ENCODE results near the gene GOLGA7B.

The GOLGA7B gene

GRCh38 chr10:97892939-97893338 lies 43.3 kb downstream of the GOLGA7B start:
- H3K4me3 ChIP-seq (ENCODE audit: low read length) = no peak overlapping the region
- H3K27ac ChIP-seq (ENCODE audit: low read depth, low read length) = no peak overlapping the region
- H3K36me3 ChIP-seq (ENCODE audit: control insufficient read depth, low read length) = no peaks in the 10 kb centered on the region
- no peak overlapping the region for H3K4me2 ChIP-seq (ENCODE audit: low read length)
- TF ChIP-seq CTCF (IDR thresholded peaks at IDR 0.05; ENCODE audit: low read depth, low read length, poor library complexity, severe bottlenecking) = no peak
- TF ChIP-seq EZH2phosphoT487 (IDR thresholded peaks at IDR 0.05; ENCODE audit: borderline replicate concordance, low read length) = no peak
- H3K4me1 ChIP-seq (ENCODE audit: control insufficient read depth, low read length) = no peaks in the 10 kb centered on the region
- H3K79me2 ChIP-seq (ENCODE audit: control insufficient read depth, low read length) = no peaks in the 10 kb centered on the region
- H3F3A ChIP-seq (ENCODE audit: control insufficient read depth, insufficient read depth) = no peaks in the 10 kb centered on the region
- H3K9me3 ChIP-seq (ENCODE audit: control insufficient read depth, insufficient read depth, low read length) = no peaks in the 10 kb centered on the region
- no peaks in the 10 kb centered on the region for H3K9me2 ChIP-seq (replicated peaks; ENCODE audit: control insufficient read depth, low read length)
- no peaks in the 10 kb centered on the region for H3K27me3 ChIP-seq (ENCODE audit: control insufficient read depth, low read length)
- H4K20me1 ChIP-seq (ENCODE audit: control insufficient read depth, insufficient read depth, low read depth, low read length) = no peaks in the 10 kb centered on the region

- Histone ChIP-seq H3K4me1 (ENCODE audit: control insufficient read depth, low read length) (no peaks in the 10 kb centered on the region), H3K4me2 (ENCODE audit: low read length) (no peak overlapping the region), H3K9me2 (replicated peaks; ENCODE audit: control insufficient read depth, low read length) (no peaks in the 10 kb centered on the region), H3K36me3 (ENCODE audit: control insufficient read depth, low read length) (no peaks in the 10 kb centered on the region), H3K4me3 (ENCODE audit: low read length) (no peak overlapping the region), H4K20me1 (ENCODE audit: control insufficient read depth, insufficient read depth, low read depth, low read length) (no peaks in the 10 kb centered on the region), H3K27ac (ENCODE audit: low read depth, low read length) (no peak overlapping the region), H3F3A (ENCODE audit: control insufficient read depth, insufficient read depth) (no peaks in the 10 kb centered on the region), H3K9me3 (ENCODE audit: control insufficient read depth, insufficient read depth, low read length) (no peaks in the 10 kb centered on the region), H3K27me3 (ENCODE audit: control insufficient read depth, low read length) (no peaks in the 10 kb centered on the region), H3K79me2 (ENCODE audit: control insufficient read depth, low read length) (no peaks in the 10 kb centered on the region)
- TF ChIP-seq CTCF (IDR thresholded peaks at IDR 0.05; ENCODE audit: low read depth, low read length, poor library complexity, severe bottlenecking) (no peak), EZH2phosphoT487 (IDR thresholded peaks at IDR 0.05; ENCODE audit: borderline replicate concordance, low read length) (no peak)
Measured at GRCh38 chr10:97894092-97894491, 44.4 kb downstream of the GOLGA7B start.

GRCh38 chr10:97895084-97895483 lies 45.4 kb downstream of the GOLGA7B start:
- Histone ChIP-seq H3K36me3 (ENCODE audit: control insufficient read depth, low read length) (no peaks in the 10 kb centered on the region), H3K9me3 (ENCODE audit: control insufficient read depth, insufficient read depth, low read length) (no peaks in the 10 kb centered on the region), H3K79me2 (ENCODE audit: control insufficient read depth, low read length) (no peaks in the 10 kb centered on the region), H3F3A (ENCODE audit: control insufficient read depth, insufficient read depth) (no peaks in the 10 kb centered on the region), H3K4me1 (ENCODE audit: control insufficient read depth, low read length) (no peaks in the 10 kb centered on the region), H3K27ac (ENCODE audit: low read depth, low read length) (no peak overlapping the region), H3K9me2 (replicated peaks; ENCODE audit: control insufficient read depth, low read length) (no peaks in the 10 kb centered on the region), H3K4me3 (ENCODE audit: low read length) (no peak overlapping the region), H4K20me1 (ENCODE audit: control insufficient read depth, insufficient read depth, low read depth, low read length) (no peaks in the 10 kb centered on the region), H3K27me3 (ENCODE audit: control insufficient read depth, low read length) (no peaks in the 10 kb centered on the region), H3K4me2 (ENCODE audit: low read length) (no peak overlapping the region)
- TF ChIP-seq CTCF (IDR thresholded peaks at IDR 0.05; ENCODE audit: low read depth, low read length, poor library complexity, severe bottlenecking) (no peak), EZH2phosphoT487 (IDR thresholded peaks at IDR 0.05; ENCODE audit: borderline replicate concordance, low read length) (no peak)

- H3K27me3 ChIP-seq (ENCODE audit: control insufficient read depth, low read length) = no peaks in the 10 kb centered on the region
Measured at GRCh38 chr10:97895915-97896314, 46.3 kb downstream of the GOLGA7B start.

More at GRCh38 chr10:97895915-97896314, 46.3 kb downstream of the GOLGA7B start:
- H3K4me3 ChIP-seq (ENCODE audit: low read length) = no peak overlapping the region
- no peaks in the 10 kb centered on the region for H3K4me1 ChIP-seq (ENCODE audit: control insufficient read depth, low read length)
- no peaks in the 10 kb centered on the region for H3K9me3 ChIP-seq (ENCODE audit: control insufficient read depth, insufficient read depth, low read length)
- no peaks in the 10 kb centered on the region for H4K20me1 ChIP-seq (ENCODE audit: control insufficient read depth, insufficient read depth, low read depth, low read length)
- H3K79me2 ChIP-seq (ENCODE audit: control insufficient read depth, low read length) = no peaks in the 10 kb centered on the region
- H3K27ac ChIP-seq (ENCODE audit: low read depth, low read length) = no peak overlapping the region
- no peaks in the 10 kb centered on the region for H3K9me2 ChIP-seq (replicated peaks; ENCODE audit: control insufficient read depth, low read length)
- no peak for TF ChIP-seq EZH2phosphoT487 (IDR thresholded peaks at IDR 0.05; ENCODE audit: borderline replicate concordance, low read length)
- no peaks in the 10 kb centered on the region for H3K36me3 ChIP-seq (ENCODE audit: control insufficient read depth, low read length)
- no peak overlapping the region for H3K4me2 ChIP-seq (ENCODE audit: low read length)
- no peaks in the 10 kb centered on the region for H3F3A ChIP-seq (ENCODE audit: control insufficient read depth, insufficient read depth)

Data from DOHH2 (cell line).